Endothelial cell of umbilical vein (primary cell): ENCODE data around the gene TTLL9. TPM values are rescaled to one million over a fixed set of nuclear protein-coding genes. Genes with fewer than 3 reads are reported as not detected.

Experiments used
- BruUV-seq: library from RNA; stranded (reverse); fragments of 400-500 nt; replicated peaks from 2 replicates; lab custom pipeline; 2021; lab: Mats Ljungman, UMichigan
- CTCF ChIA-PET: fragments of 300-600, 350-600 bp; sonication (Branson Sonifier 250); formaldehyde crosslinking; loops from one replicate; lab custom pipeline; 2021; ENCODE audit warnings: antibody characterized with exemption, inconsistent platforms; lab: Charles Lee
- POLR2A ChIA-PET: fragments of 300-600, 350-600 bp; sonication (Branson Sonifier 250); formaldehyde crosslinking; loops from one replicate; lab custom pipeline; 2021; ENCODE audit warnings: antibody characterized with exemption, inconsistent platforms; lab: Charles Lee
- DNase-seq: peaks from one replicate; pipeline ENCODE4 v3.0.0-alpha.2; 2011; ENCODE audit warnings: low read depth, low spot score
- FAIRE-seq: peaks from 2 replicates; lab custom pipeline; 2011; peaks lifted over from hg19 to GRCh38; lab: Jason Lieb, UNC
- H2AFZ ChIP-seq: 2 replicates; pipeline ENCODE4 v1.6.0; 2012; ENCODE audit warnings: low read depth, low read length, control low read depth, inconsistent platforms
- H3K27ac ChIP-seq: 2 replicates; pipeline ENCODE4 v1.5.1; 2011; ENCODE audit warnings: low read depth, mild to moderate bottlenecking, control low read depth, low read length, moderate library complexity; ENCODE audit not compliant: insufficient read depth
- H3K27me3 ChIP-seq, 2 experiments: 2 replicates each; pipeline versions ENCODE4 v1.6.0 to v1.6.1; 2011; ENCODE audit warnings: low read length in 2 of 2, mixed read lengths in 1 of 2; ENCODE audit not compliant: control insufficient read depth in 2 of 2, insufficient read depth in 2 of 2
- H3K36me3 ChIP-seq, 2 experiments: 2 replicates in 1 of 2; 3 replicates in 1 of 2; pipeline ENCODE4 v1.5.1; 2011; ENCODE audit warnings: low read length in 2 of 2, mild to moderate bottlenecking in 1 of 2, moderate library complexity in 1 of 2; ENCODE audit not compliant: control insufficient read depth in 2 of 2, insufficient read depth in 2 of 2; ENCODE audit errors: extremely low read depth in 1 of 2
- H3K4me1 ChIP-seq: 3 replicates; pipeline ENCODE4 v1.5.1; 2011; ENCODE audit warnings: mild to moderate bottlenecking, low read length; ENCODE audit not compliant: control insufficient read depth, insufficient read depth; ENCODE audit errors: extremely low read depth
- H3K4me2 ChIP-seq: 2 replicates; pipeline ENCODE4 v1.6.1; 2011; ENCODE audit warnings: low read length, control low read depth, mixed read lengths; ENCODE audit not compliant: insufficient read depth
- H3K4me3 ChIP-seq, 3 experiments: fragments of 200-600 bp in 1 of 3; sonication (generic), shearing (Covaris generic) in 1 of 3; replicated peaks in 1 of 3; 2 replicates each; pipeline ENCODE4 v1.5.1; 2011 to 2016; ENCODE audit warnings: control low read depth in 3 of 3, low read length in 3 of 3, mild to moderate bottlenecking in 2 of 3, inconsistent platforms in 1 of 3, low read depth in 1 of 3, moderate library complexity in 1 of 3; ENCODE audit not compliant: insufficient read depth in 1 of 3
- H3K79me2 ChIP-seq: 2 replicates; pipeline ENCODE4 v1.6.0; 2012; ENCODE audit warnings: low read length, inconsistent platforms; ENCODE audit not compliant: control insufficient read depth, insufficient read depth
- H3K9ac ChIP-seq: replicated peaks from 2 replicates; pipeline ENCODE3; 2011; ENCODE audit warnings: low read length, control low read depth; ENCODE audit not compliant: insufficient read depth; ENCODE audit errors: extremely low read depth
- H3K9me1 ChIP-seq: replicated peaks from 3 replicates; pipeline ENCODE4 v1.6.0; 2011; ENCODE audit warnings: mild to moderate bottlenecking, low read length; ENCODE audit not compliant: control insufficient read depth, insufficient read depth; ENCODE audit errors: extremely low read depth
- H3K9me3 ChIP-seq: replicated peaks from 2 replicates; pipeline ENCODE4 v1.5.1; 2012; ENCODE audit warnings: low read length, inconsistent platforms; ENCODE audit not compliant: control insufficient read depth, insufficient read depth
- H4K20me1 ChIP-seq: replicated peaks from 2 replicates; pipeline ENCODE3; 2011; ENCODE audit warnings: mild to moderate bottlenecking, low read length; ENCODE audit not compliant: control insufficient read depth, insufficient read depth; ENCODE audit errors: extremely low read depth
- CTCF ChIP-seq, 2 donors: IDR thresholded peaks; 1 replicate in 1 of 2; 2 replicates in 1 of 2; pipeline ENCODE4 v1.5.1; 2011; ENCODE audit warnings: low read length in 2 of 2, mild to moderate bottlenecking in 2 of 2, moderate library complexity in 2 of 2, control low read depth in 1 of 2, inconsistent platforms in 1 of 2, low read depth in 1 of 2; ENCODE audit not compliant: insufficient read depth in 1 of 2; ENCODE audit errors: extremely low read depth in 1 of 2
- EZH2 ChIP-seq: IDR thresholded peaks from 2 replicates; pipeline ENCODE4 v1.6.1; 2012; ENCODE audit warnings: borderline replicate concordance, low read depth, mild to moderate bottlenecking, moderate library complexity, low read length, inconsistent platforms; ENCODE audit not compliant: severe bottlenecking
- FOS ChIP-seq: IDR thresholded peaks from 2 replicates; pipeline ENCODE4 v1.6.1; 2011; ENCODE audit warnings: mild to moderate bottlenecking, low read length, moderate library complexity, borderline replicate concordance; ENCODE audit not compliant: insufficient read depth
- GATA2 ChIP-seq: IDR thresholded peaks from 2 replicates; pipeline ENCODE4 v1.7.0; 2011; ENCODE audit warnings: low read depth, mild to moderate bottlenecking, moderate library complexity, mixed read lengths, low read length; ENCODE audit not compliant: insufficient read length, insufficient read depth
- JUN ChIP-seq: IDR thresholded peaks from 2 replicates; pipeline ENCODE4 v1.6.1; 2011; ENCODE audit warnings: borderline replicate concordance, low read depth; ENCODE audit not compliant: insufficient read length, insufficient read depth
- MAX ChIP-seq: IDR thresholded peaks from 2 replicates; pipeline ENCODE4 v1.6.1; 2011; ENCODE audit not compliant: insufficient read depth, insufficient read length
- MYC ChIP-seq: IDR thresholded peaks from one replicate; pipeline ENCODE4 v1.6.1; 2011; ENCODE audit warnings: mild to moderate bottlenecking, low read depth, low read length
- POLR2A ChIP-seq: IDR thresholded peaks from 2 replicates; pipeline ENCODE4 v1.6.1; 2012; ENCODE audit warnings: low read depth, mild to moderate bottlenecking, control low read depth, low read length
- POLR2AphosphoS5 ChIP-seq: IDR thresholded peaks from 2 replicates; pipeline ENCODE4 v1.6.1; 2012; ENCODE audit warnings: low read depth, mild to moderate bottlenecking, control low read depth, low read length, moderate library complexity; ENCODE audit not compliant: insufficient read depth
- dilution Hi-C: fragments of 300-500 bp; cut with MboI; formaldehyde crosslinking; loops from one replicate; pipeline ENCODE4 v1.15.0; 2019; ENCODE audit warnings: low sequenced_read_pairs; ENCODE audit not compliant: extremely low pct_ligation_motif_present
- intact Hi-C: fragments of 100-400 bp; cut with micrococcal nuclease; formaldehyde crosslinking; loops from one replicate; pipeline ENCODE4 v1.10.0; 2022
- polyA plus RNA-seq, 4 experiments: library from polyadenylated mRNA; depleted of rRNA in 3 of 4; stranded (reverse) in 3 of 4; unstranded in 1 of 4; fragments of >200 nt; gene quantifications; 2 replicates each; pipeline versions ENCODE4 v1.2.1 to v1.2.3, GENCODE V29; 2011 to 2012; ENCODE audit warnings: missing spikeins in 1 of 4
- total RNA-seq: library from RNA; stranded (reverse); gene quantifications from 2 replicates; pipeline ENCODE4 v1.2.3, GENCODE V29; 2021

TTLL9 gene
- total and polyA plus RNA-seq, 2 donors (not counting 3 experiments of a cell fraction or from before 2014, with no cell fraction given) = 0.03 TPM; not detected in 1

- Histone ChIP-seq H4K20me1 (no peaks in the 10 kb centered on the region), H3K36me3 (no peaks in the 10 kb centered on the region), H3K9ac (no peak overlapping the region), H3K4me2 (no peak overlapping the region), H3K27ac (no peak overlapping the region), H3K79me2 (no peaks in the 10 kb centered on the region), H3K27me3 (no peaks in the 10 kb centered on the region), H3K4me3 (no peak overlapping the region), H3K9me3 (no peaks in the 10 kb centered on the region), H2AFZ (no peak overlapping the region), H3K9me1 (no peaks in the 10 kb centered on the region), H3K4me1 (peaks cover 33% of the 10 kb centered on the region)
- BruUV-seq = no TSS peak
- ChIA-PET POLR2A (no interaction called here), CTCF (interaction anchor here (7.6 to 25.3 kb wide), 2 partner anchors 12 to 15 kb away, joined by 82 to 619 read pairs; partner anchors contain the start of gene FOXS1)
- TF ChIP-seq FOS (no peak), EZH2 (no peak), MAX (no peak), MYC (no peak), GATA2 (no peak), JUN (no peak), POLR2AphosphoS5 (no peak), POLR2A (no peak), CTCF (IDR thresholded peaks at IDR 0.05; ENCODE audit: extremely low read depth in 1 of 2, insufficient read depth in 1 of 2, low read depth in 1 of 2, low read length in 2 of 2) (no peak)
- dilution Hi-C loops = no loop called here
- FAIRE-seq (no peak), DNase-seq (no peak)
- intact Hi-C loops = no loop called here
Measured at GRCh38 chr20:31835554-31835953, 34.9 kb upstream of the TTLL9 start.
